RWPE2 (cell line): ENCODE measurements around the gene SIL1.
A peak's percentile ranks its signal among the peaks of the same experiment; 100 is the strongest.
"Not testable (repeated sequence)": the region's sequence is repeated elsewhere in the genome, so short reads cannot be mapped to it uniquely, and the experiment has no call there.

ENCODE experiments used
- ATAC-seq: fragments of 200-7000 bp; cut with Tn5 transposase; 3 replicates; pipeline ENCODE4 v1.9.1; 2021; ENCODE audit warnings: low read depth
- DNase-seq: peaks from one replicate; pipeline ENCODE4 v3.0.0-alpha.2; 2020; ENCODE audit warnings: low spot score
- H3K27ac ChIP-seq: fragments of 450-650 bp; 2 replicates; pipeline ENCODE4 v1.5.1; 2017; ENCODE audit warnings: mild to moderate bottlenecking; ENCODE audit not compliant: poor library complexity, severe bottlenecking
- H3K27me3 ChIP-seq: fragments of 250-450 bp; sonication (Bioruptor Pico); 2 replicates; pipeline ENCODE4 v1.5.1; 2021; ENCODE audit warnings: mild to moderate bottlenecking, moderate library complexity; ENCODE audit not compliant: insufficient read depth, poor library complexity, severe bottlenecking
- H3K36me3 ChIP-seq: fragments of 250-450 bp; sonication (Bioruptor Pico); 2 replicates; pipeline ENCODE4 v1.5.1; 2020; ENCODE audit warnings: low read depth, mild to moderate bottlenecking, moderate library complexity
- H3K4me1 ChIP-seq: fragments of 250-450 bp; sonication (Bioruptor Pico); 2 replicates; pipeline ENCODE4 v1.5.1; 2021; ENCODE audit warnings: mild to moderate bottlenecking, moderate library complexity; ENCODE audit not compliant: insufficient read depth, poor library complexity, severe bottlenecking
- H3K4me3 ChIP-seq: fragments of 250-450 bp; sonication (Bioruptor Pico); 2 replicates; pipeline ENCODE4 v1.5.1; 2021; ENCODE audit warnings: mild to moderate bottlenecking, moderate library complexity; ENCODE audit not compliant: severe bottlenecking
- H3K9me3 ChIP-seq: fragments of 250-450 bp; sonication (Bioruptor Pico); 2 replicates; pipeline ENCODE4 v1.5.1; 2021; ENCODE audit warnings: mild to moderate bottlenecking, moderate library complexity; ENCODE audit not compliant: severe bottlenecking
- TF ChIP-seq, protein P1 (sequence below): fragments of 450-650 bp; IDR thresholded peaks from one replicate; pipeline ENCODE4 v1.5.1; 2017; ENCODE audit warnings: mild to moderate bottlenecking, moderate library complexity; ENCODE audit not compliant: poor library complexity, severe bottlenecking

Gene SIL1

DNA sequence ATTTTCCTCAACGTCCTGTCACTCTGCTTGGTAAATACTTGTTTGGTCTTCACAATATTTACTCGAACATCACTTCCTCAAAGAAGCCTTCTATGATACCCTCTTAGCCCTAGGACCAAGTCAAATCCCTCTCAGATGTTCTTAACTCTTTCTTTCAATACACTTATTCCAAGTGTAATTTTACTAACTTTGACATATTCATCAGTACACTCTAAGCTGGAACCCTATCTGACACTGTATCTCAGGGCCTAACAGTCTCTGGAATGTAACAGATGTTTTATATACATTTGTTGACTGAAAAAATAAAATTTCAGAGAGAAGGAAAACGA is 19.6 kb downstream of the SIL1 start:
- peak overlapping the region; percentile 9 for H3K27ac ChIP-seq
- H3K4me3 ChIP-seq: no peak overlapping the region
- ATAC-seq (no peak; the same call in 2 of the 3 replicates), DNase-seq (no peak)
- H3K27me3 ChIP-seq: no peaks in the 10 kb centered on the region
- H3K36me3 ChIP-seq: no peaks in the 10 kb centered on the region
- no peaks in the 10 kb centered on the region for H3K9me3 ChIP-seq
- H3K4me1 ChIP-seq: peaks cover 20% of the 10 kb centered on the region
- TF ChIP-seq, protein P1, sequence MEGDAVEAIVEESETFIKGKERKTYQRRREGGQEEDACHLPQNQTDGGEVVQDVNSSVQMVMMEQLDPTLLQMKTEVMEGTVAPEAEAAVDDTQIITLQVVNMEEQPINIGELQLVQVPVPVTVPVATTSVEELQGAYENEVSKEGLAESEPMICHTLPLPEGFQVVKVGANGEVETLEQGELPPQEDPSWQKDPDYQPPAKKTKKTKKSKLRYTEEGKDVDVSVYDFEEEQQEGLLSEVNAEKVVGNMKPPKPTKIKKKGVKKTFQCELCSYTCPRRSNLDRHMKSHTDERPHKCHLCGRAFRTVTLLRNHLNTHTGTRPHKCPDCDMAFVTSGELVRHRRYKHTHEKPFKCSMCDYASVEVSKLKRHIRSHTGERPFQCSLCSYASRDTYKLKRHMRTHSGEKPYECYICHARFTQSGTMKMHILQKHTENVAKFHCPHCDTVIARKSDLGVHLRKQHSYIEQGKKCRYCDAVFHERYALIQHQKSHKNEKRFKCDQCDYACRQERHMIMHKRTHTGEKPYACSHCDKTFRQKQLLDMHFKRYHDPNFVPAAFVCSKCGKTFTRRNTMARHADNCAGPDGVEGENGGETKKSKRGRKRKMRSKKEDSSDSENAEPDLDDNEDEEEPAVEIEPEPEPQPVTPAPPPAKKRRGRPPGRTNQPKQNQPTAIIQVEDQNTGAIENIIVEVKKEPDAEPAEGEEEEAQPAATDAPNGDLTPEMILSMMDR: no peak

DNA sequence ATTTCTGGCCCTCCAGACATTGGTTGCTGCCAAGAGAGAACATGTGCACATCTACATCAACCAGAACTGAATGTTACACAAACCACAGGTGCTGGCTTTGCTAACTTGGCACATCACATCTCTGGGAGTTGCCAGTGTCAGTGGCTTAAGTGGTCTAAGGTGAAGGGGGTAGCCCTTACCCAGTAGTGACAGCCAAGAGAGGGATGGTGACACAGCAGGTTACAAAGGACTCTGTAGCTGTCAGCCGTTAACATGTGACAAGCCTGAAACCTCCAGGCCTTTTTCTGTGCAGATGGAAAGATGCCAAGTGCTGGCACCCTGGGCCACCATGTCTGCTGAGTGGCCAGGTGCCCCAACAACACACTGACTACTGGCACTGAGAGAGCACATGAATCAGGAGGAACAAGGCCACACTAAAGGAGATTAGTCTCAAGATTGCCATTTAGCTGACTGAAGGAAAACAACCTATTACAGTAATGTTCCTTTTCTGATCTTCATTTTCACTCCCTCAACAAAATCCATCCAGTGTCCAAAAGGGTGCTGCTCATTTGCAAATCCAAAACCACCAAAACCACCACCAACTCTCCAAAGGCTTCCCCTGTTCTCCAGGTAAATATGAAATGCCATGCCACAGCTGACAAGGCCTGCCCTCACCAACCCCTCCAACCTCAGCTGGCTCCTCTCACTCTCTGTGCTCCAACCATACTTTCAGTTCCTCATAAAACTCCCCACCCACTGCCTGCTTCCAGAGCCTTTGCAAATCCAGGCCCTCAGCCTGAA is 20.2 kb downstream of the SIL1 start:
- Histone ChIP-seq H3K9me3 (no peaks in the 10 kb centered on the region), H3K36me3 (no peaks in the 10 kb centered on the region), H3K4me3 (no peak overlapping the region), H3K4me1 (peaks cover 20% of the 10 kb centered on the region), H3K27ac (no peak overlapping the region), H3K27me3 (no peaks in the 10 kb centered on the region)
- DNase-seq (no peak), ATAC-seq (no peak)
- TF ChIP-seq, protein P1: no peak

DNA sequence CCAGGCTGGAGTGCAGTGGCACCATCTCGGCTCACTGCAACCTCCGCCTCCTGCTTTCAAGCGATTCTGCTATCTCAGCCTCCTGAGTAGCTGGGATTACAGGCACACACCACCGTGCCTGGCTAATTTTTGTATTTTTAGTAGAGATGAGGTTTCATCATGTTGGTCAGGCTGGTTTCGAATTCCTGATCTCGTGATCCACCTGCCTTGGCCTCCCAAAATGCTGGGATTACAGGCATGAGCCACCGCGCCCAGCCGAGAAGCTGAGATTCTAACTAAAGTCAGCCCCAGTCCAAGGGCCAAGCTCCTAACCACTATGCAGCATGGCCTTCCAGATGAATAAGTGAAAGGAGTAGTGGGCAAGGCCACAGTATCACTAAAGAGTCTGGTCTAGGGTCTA is 20.9 kb downstream of the SIL1 start:
- not testable (repeated sequence) for DNase-seq, H3K27ac ChIP-seq, H3K9me3 ChIP-seq, H3K36me3 ChIP-seq, H3K27me3 ChIP-seq, H3K4me3 ChIP-seq, ATAC-seq
- peaks cover 18% of the 10 kb centered on the region for H3K4me1 ChIP-seq

DNA sequence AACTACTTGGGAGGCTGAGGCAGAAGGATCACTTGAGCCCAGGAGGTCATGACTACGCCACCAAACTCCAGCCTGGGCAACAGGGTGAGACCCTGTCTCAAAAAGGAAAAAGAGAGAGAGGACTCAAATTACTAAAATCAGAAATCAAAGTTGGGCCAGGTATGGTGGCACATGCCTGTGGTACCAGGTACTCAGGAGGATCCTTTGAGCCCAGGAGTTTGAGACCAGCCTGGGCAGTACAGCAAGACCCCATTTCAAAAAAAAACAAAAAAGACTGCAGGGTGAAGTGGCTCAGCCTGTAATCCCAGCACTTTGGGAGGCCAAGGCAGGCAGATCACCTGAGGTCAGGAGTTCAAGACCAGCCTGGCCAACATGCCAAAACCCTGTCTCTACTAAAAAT is 23.8 kb downstream of the SIL1 start:
- not testable (repeated sequence) for H3K4me1 ChIP-seq, H3K36me3 ChIP-seq, H3K9me3 ChIP-seq, ATAC-seq, DNase-seq, H3K4me3 ChIP-seq, H3K27me3 ChIP-seq, H3K27ac ChIP-seq

DNA sequence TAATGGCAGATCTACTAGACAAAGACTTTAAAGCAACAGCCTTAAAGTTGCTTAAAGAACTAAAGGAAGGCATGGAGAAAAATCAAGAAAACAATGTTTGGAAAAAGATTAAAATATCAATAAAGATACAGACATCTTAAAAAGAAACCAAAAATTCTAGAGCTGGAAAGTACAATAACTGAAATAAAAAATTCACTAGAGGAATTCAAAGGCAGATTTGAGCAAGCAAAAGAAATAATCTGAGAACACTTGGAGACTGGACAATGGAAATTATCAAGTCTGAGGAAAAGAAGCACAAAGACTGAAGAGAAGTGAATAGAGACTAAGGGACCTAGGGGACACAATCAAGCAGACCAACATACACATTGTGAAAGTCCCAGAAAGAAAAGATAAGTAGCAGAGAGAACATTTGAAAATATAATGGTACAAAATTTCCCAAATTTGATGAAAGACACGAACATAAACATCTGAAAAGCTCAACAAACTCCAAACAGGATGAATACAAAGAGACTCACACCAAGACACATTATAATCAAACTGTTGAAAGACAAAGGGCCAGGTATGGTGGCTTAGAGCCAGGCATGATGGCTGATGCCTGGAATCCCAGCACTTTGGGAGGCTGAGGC is 26.3 kb downstream of the SIL1 start:
- H3K4me3 ChIP-seq: no peak overlapping the region
- no peaks in the 10 kb centered on the region for H3K4me1 ChIP-seq
- peaks cover 5% of the 10 kb centered on the region; the same call in 1 of the 2 replicates for H3K36me3 ChIP-seq
- H3K9me3 ChIP-seq: no peaks in the 10 kb centered on the region
- no peak for ATAC-seq
- no peaks in the 10 kb centered on the region for H3K27me3 ChIP-seq
- H3K27ac ChIP-seq: no peak overlapping the region
- TF ChIP-seq, protein P1: no peak
- no peak for DNase-seq
